NCI-H2171 (cell line): Measurements from ENCODE around the gene CCRL2.
"Not testable (repeated sequence)": the region's sequence is repeated elsewhere in the genome, so short reads cannot be mapped to it uniquely, and the experiment has no call there.

Experiments
- DNase-seq: peaks from one replicate; lab custom pipeline; 2025; lab: John Stamatoyannopoulos, UW

The CCRL2 gene

DNA sequence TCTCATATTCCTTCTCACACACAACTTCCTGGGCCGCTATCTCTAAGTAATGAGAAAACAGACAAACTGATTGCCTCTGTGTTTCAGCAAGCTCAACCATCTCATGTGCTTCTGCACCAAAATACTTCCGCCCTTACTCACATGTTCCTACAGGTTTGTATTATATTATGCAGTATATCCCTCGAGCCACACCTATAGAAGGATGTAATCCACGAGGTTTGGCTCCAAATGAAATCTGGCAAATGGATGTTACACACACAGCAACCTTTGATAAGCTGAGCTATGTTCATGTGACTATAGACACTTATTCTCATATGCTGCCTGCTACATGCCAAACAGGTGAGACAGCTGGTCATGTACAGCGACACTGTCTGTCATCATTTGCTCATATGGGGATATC, 22.6 kb downstream of the CCRL2 start:
- no peak for DNase-seq

DNA sequence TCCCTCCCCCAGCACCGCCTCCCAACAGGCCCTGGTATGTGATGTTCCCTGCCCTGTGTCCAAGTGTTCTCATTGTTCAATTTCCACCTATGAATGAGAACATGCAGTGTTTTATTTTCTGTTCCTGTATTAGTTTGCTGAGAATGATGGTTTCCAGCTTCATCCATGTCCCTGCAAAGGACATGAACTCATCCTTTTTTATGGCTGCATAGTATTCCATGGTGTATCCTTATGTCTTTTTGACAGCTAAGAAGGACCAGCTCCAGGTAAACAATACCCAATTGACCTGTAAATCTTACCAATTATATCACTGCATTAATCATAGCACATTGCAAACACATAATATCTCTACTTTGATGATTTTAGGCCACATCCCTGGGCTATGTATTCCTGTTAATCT, 23.8 kb downstream of the CCRL2 start:
- not testable (repeated sequence) for DNase-seq

DNA sequence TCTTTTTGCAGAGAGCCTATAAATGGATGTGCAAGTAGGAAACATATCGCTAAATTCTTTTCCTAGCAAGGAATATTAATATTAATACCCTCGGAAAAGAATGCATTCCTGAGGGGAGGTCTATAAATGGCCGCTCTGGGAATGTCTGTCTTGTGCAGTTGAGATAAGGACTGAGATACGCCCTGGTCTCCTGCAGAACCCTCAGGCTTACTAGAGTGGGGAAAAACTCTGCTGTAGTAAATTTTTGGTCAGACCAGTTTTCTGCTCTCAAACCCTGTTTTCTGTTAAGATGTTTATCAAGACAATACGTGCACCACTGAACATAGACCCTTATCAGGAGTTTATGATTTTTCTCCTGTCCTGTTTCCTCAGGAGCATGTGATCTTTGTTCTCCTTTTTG, 24.8 kb downstream of the CCRL2 start:
- not testable (repeated sequence) for DNase-seq

DNA sequence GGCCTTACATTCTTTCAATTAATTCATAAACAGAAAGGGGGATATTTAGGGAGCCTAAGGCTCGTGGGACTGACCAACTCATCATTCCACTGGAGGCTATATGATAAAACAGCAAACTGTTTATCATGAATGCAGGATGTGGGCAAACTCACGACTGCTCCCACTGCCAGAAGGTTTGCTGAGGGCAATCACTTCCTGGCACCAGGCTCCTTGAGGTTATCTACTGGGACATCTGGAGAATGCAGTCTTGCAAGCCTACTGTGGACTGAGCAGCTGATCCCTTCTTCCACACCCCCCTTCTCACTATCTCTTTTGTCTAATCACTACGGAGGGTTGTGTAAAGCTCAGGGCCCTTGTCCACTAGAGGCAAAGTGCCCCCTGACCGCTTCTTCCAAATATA, 26.1 kb downstream of the CCRL2 start:
- not testable (repeated sequence) for DNase-seq

- DNase-seq: no peak
Observed at GRCh38 chr3:46433841-46434240, 26.8 kb downstream of the CCRL2 start.

GRCh38 chr3:46435081-46435726, 28.1 kb downstream of the CCRL2 start:
- no peak for DNase-seq

DNA sequence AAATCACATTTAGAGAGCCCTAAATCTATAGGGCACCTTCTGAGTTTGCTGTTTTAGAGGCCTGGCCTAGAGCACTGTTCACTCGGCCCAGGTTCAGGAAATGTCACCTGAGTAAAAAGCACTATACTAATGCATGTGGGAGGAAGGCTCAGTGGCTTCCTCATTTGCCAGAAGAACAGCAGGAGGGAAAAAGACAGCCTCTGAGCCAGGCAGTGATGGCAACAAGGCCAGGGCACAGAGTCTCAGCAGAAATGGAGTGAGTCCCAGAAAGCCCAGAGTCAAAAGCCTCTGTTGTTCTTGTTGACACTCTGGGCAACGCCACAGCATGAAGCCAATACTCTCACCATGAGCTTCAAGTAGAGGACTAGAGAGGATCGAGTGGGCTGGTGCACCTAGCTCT, 31.8 kb downstream of the CCRL2 start:
- no peak for DNase-seq

GRCh38 chr3:46440531-46441294, 33.7 kb downstream of the CCRL2 start:
- no peak for DNase-seq

GRCh38 chr3:46442576-46443530, 35.8 kb downstream of the CCRL2 start:
- DNase-seq: no peak

- DNase-seq: no peak
Observed at GRCh38 chr3:46447228-46447985, 40.3 kb downstream of the CCRL2 start.

- no peak for DNase-seq
Observed at GRCh38 chr3:46448721-46449120, 41.7 kb downstream of the CCRL2 start.

GRCh38 chr3:46449755-46450552, 42.9 kb downstream of the CCRL2 start:
- DNase-seq: no peak

DNA sequence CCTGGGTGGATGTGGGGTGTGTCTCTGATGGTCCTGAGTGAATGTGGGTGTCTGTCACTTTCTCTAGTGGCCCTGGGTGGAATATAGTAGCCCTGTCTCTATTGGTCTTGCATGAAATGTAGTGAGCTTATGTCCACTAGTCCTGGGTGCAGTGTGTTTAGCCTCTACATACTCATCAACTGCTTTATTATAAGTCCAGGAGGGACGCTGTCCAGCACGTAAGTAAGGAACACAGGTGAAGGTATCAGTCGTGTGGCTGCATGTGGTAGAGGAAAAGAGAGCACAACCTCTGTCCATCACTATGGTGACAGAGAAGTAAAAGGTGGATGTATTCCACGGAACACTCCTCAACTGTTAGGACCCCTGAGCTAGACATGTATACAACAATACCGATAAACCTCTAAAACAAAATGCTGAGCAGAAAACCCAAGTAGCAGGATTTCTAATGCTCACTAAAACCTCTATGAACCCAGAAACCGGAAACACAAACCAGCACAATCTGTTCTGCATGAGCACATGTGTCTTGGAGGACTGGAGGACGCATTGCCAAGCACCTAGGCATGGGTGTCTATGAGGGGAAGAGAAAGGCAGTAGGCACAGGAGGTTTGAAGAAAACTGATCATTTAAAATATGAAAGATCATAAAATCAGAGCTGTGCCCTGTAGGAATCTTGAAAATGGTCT, 46.6 kb downstream of the CCRL2 start:
- DNase-seq: no peak

DNA sequence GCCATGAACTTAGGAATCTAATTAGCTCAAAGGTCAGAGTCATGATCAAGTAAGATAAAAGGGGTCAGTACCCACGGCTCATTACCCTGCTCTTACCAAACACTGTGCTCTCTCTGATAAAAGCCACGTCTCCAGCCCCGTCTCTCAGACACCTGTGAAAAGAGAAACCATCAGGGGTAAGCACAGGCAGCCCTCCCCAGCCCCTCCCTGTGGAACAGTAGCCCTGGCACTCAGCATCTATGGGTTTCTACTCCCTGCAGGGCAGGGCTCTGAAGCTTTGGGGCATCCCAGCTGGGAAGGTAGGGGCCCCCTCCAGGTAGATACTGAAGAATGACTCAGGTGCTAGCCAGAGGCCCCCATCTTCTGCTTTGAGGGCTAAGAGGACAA, 47.1 kb downstream of the CCRL2 start:
- no peak for DNase-seq

DNA sequence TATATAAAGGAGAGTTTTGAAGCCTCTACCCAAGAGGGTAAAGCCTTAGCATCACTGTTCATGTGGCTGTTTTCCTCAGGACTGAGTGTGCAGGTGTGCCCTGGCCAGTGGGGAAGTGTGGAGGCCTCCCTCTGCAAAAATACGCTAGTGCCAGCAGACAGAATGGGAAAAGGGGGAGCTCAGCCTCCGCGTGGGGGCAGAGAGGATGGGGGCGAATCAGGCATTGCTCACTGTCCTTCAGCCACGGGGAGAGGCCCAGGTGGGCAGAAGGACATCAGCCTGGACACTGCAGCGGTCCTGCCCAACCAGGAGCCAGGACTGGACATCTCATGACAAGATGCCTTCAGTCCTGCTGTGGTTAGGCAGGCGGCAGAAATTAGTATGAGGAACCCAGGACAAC, 47.5 kb downstream of the CCRL2 start:
- no peak for DNase-seq

DNA sequence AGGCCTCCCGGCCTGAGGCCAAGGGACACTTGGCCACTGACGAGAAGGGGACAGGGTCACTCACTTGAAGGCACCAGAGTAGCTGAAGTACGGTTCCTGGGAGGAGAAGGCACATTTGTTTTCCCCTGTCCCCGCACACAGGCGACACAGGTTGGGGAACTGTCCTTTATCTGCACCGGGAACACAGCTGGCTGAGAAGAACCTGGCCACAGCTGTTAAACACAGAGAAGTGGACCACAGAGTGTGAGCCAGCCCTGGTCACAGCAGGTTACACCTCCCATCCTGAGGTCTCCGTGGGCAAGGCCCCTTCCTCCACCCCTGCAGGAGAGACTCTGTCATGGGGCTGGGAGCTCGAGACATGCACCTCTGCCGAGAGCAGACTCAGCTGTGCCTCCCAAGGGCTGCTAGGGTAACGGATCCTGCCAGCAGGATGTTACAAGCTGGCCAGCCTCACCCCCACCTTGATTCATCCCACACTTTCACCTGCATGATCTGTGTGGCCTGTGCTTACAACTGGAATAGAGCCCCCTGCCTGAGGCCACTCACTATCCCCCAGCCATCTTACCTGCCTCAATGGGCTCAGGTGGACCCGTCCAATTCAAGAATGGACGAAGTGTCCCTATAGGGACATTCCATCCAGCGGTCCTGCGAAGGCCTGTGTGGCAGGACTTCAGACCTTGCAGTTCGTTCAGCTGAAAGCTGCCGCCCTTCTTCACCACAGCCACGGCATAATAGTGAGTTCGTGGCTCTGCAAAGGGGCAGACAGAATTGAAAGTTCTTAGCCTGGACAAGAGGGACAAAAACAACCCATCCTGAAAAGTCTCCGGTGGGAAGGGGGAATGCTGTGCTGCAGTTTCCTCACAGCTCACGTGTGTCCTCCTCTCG, 48.4 kb downstream of the CCRL2 start:
- DNase-seq: no peak

DNA sequence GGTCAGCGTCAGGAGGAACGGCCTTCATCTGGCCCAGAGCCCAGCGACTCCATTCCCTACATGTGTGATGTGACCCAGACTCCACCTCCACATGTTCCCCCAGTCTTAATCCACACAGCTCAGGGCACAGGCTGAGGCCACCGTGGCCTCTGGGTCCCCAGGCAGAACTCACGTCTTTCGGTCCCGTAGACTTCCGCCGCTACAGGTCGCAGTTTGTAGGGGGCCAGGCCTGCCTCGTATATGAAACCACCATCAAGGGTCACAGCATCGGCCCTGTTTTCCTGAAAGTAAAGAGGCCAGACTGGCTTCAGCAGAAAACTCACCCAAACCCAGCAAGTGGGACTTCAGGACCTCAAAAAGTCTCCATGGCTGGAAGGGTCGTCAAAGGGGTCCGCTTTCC, 49.1 kb downstream of the CCRL2 start:
- DNase-seq: no peak
